NOMO-1 treated with DMSO at 0.1 percent for 48 hours (cell line): ENCODE data around the gene LHPP.
A peak's percentile ranks its signal among the peaks of the same experiment; 100 is the strongest.

Experiments used
- DNase-seq: peaks from one replicate; lab custom pipeline; 2025; ENCODE audit not compliant: unreplicated experiment; lab: John Stamatoyannopoulos, UW

LHPP gene

GRCh38 chr10:124621637-124622036, 160.0 kb downstream of the LHPP start:
- no peak for DNase-seq

DNA sequence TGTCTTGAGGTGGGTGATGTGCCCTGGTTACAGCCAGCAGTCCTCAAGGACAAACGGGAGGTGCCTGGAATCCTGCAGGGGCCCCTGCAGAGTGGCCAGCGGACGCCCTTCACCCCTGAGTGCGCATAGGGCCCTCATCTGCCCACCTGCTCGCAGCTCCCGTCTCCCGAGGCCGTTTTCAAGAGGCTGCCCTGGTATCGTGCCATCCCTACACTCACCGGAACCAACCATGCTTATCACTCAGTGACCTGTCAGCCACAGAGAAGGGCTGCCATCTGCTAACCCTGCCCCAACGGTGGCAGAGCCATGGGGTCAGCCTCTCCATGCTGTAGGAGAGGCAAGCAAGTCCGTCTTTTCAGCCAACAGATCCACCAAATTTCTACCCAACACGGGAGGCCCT, 160.5 kb downstream of the LHPP start:
- DNase-seq: no peak

DNA sequence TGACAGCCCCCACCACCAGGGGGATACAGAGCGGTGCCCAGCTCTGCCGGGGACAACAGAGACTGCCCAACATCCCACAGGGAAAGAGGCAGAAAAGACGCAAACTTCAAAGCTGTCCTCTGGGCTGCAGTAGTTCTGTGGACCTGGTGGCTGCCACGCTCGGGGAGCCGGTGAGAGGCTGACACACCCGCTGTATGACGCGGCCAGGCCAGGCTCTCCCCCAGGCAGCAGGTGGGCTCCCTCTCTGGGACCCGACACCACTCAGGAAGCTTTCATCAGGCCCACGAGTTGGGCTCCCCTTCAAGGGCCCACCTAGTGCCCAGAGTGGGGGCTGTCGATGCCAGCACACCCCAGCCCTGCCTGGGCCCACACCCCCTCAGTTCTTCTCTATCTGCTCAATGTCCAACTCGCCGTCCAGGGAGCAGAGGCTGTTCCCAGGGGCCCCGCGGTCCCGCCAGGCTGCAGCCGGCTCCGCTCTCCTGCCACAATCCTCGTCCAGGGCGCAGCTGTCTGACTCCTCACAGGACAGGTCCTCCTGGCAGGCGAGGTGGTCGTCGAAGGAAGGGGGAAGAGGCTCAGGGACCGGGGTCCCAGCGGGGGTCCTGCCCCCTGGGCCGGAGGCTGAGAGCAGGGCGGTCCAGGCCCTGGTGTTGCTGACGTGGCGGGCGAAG, 161.4 kb downstream of the LHPP start:
- DNase-seq: no peak

DNA sequence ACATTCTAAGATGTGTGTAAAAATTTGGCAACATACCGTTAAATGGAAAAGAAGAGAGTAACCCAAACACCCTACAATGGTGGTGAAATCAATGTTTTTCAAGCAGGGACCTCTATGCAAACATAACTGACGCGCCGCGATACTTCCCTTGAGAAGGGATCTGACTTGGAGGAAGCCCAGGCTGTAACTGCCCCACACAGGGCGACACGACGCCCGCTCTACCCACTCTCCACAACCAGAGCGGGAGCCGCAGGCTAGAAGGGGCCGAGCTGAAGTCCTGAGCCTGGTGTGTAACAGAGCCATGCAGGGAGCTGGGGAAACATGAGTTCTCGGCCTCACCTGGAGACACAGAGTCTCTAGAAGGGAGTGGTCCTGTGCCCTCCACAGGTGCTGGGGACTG, 162.4 kb downstream of the LHPP start:
- no peak for DNase-seq

DNA sequence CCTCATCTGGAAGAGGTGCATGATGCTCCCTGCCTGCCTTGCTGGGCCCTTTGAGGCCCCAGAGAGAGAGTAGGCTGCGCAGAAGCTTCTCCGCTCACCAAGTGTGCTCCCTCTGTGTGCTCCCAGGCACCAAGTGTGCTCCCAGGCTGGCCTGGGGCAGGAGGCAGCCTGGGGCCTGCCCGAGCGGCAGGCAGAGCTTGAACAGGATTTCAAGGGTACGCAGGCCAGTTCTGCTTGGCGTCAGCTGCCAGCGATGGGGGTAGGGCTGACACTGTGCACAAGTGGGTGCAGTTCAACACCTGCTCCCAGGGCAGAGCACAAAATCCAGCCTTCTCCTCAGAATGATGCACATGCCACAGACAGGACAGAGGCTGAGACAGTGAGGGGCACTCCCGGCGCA, 162.8 kb downstream of the LHPP start:
- no peak for DNase-seq

- no peak for DNase-seq
These were observed 163.3 kb downstream of the LHPP start for GRCh38 chr10:124624895-124625294.

DNA sequence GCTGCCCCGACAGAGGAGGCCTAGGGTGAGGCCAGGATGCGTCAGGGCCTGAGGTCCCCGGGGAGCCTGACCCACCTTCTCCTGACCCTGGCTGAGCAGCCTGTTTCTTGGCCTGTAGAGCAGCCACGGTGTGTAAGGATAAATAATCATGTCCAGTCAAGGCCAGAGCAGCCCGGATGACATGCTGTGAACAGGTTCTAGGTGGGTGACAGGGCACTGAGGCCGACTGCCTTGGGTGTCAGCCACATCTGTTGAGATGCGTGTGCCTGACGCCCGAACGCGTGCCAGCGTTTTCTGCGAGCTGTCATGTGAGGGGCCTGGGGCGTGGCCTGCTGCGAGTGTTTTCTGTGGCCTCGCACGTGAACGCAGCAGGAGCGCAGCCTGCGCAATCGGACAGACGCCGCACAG, 164.2 kb downstream of the LHPP start:
- no peak for DNase-seq

- DNase-seq: no peak
These were observed 165.2 kb downstream of the LHPP start for GRCh38 chr10:124626759-124627380.

DNA sequence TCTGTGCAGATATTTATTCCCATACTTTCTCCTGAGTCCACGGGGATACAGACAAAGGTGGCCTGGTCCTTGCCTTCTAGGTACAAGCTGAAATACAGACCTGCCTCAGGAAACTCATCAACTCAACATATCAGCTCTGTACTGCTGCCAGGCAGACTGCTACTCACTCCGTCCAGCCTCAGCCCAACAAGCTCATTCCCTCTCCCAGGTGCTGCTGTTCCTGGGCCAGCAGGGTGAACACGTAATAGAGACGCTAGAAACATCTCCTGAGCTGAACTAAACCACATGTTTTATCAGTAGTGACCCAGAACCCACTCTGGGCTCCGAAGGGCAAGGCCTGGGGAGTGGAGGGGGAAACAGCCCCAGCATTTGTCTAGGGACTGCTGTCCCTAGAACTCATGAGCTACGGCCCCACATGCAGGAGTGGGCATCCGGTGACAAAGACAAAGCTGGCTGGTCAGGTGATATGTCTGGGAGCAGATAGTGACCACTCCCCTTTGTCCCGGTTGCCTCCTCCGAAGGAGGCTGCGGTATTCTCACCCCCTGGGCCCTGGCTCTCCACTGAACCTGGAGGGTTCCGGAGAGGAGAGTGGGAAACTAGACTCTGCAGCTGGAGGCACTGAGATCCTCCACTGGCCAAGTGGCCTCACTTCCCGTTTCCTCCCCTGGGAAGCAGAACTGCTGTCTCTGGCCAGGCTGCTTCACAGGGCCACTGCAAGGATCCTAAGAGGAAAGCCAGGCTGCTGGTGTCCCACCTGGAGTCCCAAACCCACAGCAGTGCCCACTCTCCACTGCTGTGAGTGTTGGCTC, 166.4 kb downstream of the LHPP start:
- no peak for DNase-seq

DNA sequence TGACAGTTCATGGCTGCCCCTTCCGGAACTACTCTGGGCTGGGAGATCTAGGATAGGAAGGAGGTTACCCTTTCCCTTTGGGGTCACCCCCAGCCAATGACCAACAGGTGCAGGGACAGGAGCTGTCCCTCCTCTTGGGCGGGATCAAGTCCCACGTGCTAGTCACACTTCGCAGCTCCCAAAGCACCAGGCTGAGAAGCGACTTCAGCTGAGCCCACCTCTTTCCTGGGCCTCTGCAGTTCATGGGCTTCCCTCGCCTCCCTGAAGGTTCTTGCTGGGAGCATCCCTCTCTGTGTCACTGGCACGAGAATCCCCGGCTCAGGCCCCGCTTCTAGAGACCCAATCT, 167.0 kb downstream of the LHPP start:
- DNase-seq: no peak

GRCh38 chr10:124629415-124629814, 167.8 kb downstream of the LHPP start:
- no peak for DNase-seq

DNA sequence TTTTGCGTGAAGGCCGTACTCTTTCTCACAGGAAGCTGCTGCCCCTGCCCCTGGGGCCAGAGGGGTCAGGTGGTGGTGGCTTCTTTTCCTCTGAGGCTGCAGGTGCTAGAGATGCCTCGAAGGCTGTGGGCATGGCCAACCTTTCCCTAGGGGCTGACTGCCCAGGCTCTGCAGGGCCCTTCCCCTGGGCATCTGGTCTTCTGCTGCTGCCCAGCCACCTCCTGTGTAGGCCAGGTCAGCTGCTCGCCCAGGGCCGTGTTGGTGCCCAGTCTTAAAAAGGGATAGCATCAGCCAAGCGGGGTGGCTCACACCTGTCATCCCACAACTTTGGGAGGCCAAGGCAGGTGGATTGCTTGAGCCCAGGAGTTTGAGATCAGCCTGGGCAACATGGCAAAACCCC, 168.2 kb downstream of the LHPP start:
- no peak for DNase-seq

- no peak for DNase-seq
These were observed 168.9 kb downstream of the LHPP start for GRCh38 chr10:124630551-124630950.

- peak; percentile 7 for DNase-seq
These were observed 170.5 kb downstream of the LHPP start for GRCh38 chr10:124632064-124632531.

DNA sequence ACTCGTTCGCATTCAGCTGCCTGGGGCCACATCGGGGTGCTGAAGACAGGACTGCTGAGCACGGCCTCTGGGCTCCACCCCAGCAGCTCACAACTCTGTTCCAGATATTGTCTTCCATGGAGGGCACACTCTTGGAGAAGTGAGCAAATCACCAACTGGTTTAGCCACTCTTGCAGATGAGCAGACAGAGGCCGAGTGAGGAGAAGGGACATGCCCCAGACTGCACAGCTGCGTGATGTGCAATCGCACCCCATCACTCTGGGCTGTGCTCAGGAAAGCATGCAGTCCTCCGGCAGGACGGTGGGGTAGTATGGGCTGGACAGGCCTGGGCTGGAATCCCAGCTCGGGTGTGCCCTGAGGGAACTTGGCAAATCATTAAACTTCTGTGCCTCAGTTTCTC, 170.9 kb downstream of the LHPP start:
- DNase-seq: no peak

DNA sequence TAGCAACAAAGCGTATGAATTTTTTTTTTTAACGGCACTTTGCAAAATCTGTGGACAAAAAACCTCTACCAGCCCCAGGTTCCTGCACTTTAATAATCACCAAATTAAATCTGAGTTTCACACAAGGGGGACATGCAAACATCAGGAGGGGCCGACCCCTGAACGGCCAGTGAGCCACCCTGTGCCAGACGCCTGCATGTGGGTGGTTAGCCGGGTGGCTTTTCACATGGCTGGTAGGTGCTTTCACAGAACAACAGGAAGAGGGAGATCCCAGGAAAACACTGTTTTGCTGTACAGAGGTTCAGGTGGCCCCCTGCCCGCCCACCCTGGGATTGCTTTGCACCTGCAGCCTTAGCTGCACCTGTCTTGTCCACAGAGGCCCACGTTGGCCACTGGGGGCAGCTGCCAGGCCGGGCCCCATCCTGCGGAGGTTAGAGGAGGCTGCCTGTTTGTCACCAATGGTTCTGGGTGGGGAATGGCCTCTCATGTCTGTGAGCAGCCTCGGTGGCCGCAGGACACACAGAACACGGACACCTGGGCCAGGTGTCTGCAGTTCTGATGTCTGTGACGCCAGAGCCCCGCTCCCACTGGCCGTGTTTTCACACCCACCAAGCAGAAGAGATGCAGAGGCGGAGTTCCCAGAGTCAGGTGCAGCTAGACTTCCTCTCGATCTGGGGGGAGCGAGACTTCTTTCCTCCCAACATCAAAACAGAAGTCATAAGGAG, 174.8 kb downstream of the LHPP start:
- DNase-seq: no peak

GRCh38 chr10:124637091-124637700, 175.6 kb downstream of the LHPP start:
- DNase-seq: no peak

DNA sequence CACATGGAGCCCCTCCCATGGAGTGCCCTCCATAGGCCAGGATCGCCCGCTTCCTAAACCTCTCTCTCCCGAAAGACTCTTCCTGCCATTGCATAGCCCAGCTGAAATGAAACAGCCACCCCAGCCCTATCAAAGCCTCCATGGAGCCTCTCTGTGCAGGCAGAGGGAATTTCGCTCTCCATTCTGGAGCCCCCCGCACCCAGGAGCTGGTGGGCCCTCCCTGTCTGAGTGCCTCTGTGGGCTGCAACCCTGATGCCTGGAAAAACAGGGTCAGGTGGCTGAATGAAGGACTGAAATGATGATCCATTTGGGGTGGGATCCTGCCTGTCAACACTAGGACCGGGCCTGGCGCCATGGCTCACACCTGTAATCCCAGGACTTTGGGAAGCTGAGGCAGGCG, 176.1 kb downstream of the LHPP start:
- no peak for DNase-seq

- no peak for DNase-seq
These were observed 177.6 kb downstream of the LHPP start for GRCh38 chr10:124639206-124639605.

DNA sequence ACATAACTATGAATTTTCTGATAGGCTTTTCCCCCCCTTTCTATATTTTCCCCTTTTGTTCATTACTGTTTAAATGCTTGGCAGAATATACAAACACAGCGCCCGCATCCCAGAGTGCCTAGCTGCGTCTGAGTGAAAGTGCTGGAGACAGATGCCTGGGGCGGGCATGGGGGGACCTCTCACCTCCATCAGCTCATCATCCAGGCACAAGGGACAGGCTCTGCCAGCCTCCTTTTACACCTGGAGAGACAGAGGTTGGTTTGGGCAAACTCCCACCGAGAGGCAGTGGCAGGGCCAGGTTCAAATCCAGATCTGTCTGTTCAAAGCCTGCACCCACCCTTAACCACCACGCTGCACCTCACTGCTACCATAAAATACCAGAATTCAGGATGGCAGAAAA, 178.0 kb downstream of the LHPP start:
- no peak for DNase-seq

- DNase-seq: no peak
These were observed 178.4 kb downstream of the LHPP start for GRCh38 chr10:124640056-124640455.
